Natural killer cell (primary cell): ENCODE results near the gene NCOA1. TPM values are rescaled to one million over a fixed set of nuclear protein-coding genes. Genes with fewer than 3 reads are reported as not detected.

Experiments
- ATAC-seq, 3 donors: fragments of 150-1000 bp in 2 of 3; fragments of 200-7000 bp in 1 of 3; cut with Tn5 transposase; 1 replicate in 1 of 3; 2 replicates in 2 of 3; pipeline ENCODE4 v1.10.0; 2021; ENCODE audit warnings: mild to moderate bottlenecking in 2 of 3, moderate library complexity in 2 of 3
- DNase-seq, 2 donors: peaks; one replicate each; pipeline versions ENCODE4 v3.0.0 to v3.0.0-alpha.2; 2013 to 2021; ENCODE audit warnings: mixed read lengths in 1 of 2
- H3K27ac ChIP-seq: one replicate; pipeline ENCODE4 v1.5.1; 2013; ENCODE audit warnings: mild to moderate bottlenecking, low read length
- H3K27me3 ChIP-seq: one replicate; pipeline ENCODE4 v1.6.1; 2013; ENCODE audit warnings: low read length; ENCODE audit not compliant: control insufficient read depth, insufficient read depth
- H3K36me3 ChIP-seq: one replicate; pipeline ENCODE4 v1.6.1; 2013; ENCODE audit warnings: low read length; ENCODE audit not compliant: control insufficient read depth, insufficient read depth
- H3K4me1 ChIP-seq: one replicate; pipeline ENCODE4 v1.6.1; 2013; ENCODE audit warnings: low read length; ENCODE audit not compliant: control insufficient read depth, insufficient read depth
- H3K4me3 ChIP-seq: one replicate; pipeline ENCODE4 v1.5.1; 2013; ENCODE audit warnings: low read length
- H3K9me3 ChIP-seq: one replicate; pipeline ENCODE4 v1.6.1; 2013; ENCODE audit warnings: low read length; ENCODE audit not compliant: control insufficient read depth, insufficient read depth
- H3K27ac Mint-ChIP-seq, 2 donors: one replicate each; pipeline ENCODE4 v1.8.0; 2022; ENCODE audit warnings: mild to moderate bottlenecking in 2 of 2, mixed read lengths in 2 of 2, moderate library complexity in 1 of 2
- H3K27me3 Mint-ChIP-seq, 2 donors: one replicate each; pipeline ENCODE4 v1.8.0; 2022; ENCODE audit warnings: low read depth in 2 of 2, mixed read lengths in 2 of 2
- H3K36me3 Mint-ChIP-seq: one replicate; pipeline ENCODE4 v1.8.0; 2022; ENCODE audit warnings: mixed read lengths
- H3K4me1 Mint-ChIP-seq, 2 donors: one replicate each; pipeline ENCODE4 v1.8.0; 2022; ENCODE audit warnings: mixed read lengths in 2 of 2
- H3K4me3 Mint-ChIP-seq: one replicate; pipeline ENCODE4 v1.8.0; 2022; ENCODE audit warnings: mild to moderate bottlenecking, moderate library complexity, mixed read lengths
- H3K9me3 Mint-ChIP-seq, 2 donors: one replicate each; pipeline ENCODE4 v1.8.0; 2022; ENCODE audit warnings: mixed read lengths in 2 of 2
- CTCF ChIP-seq: fragments of 200-600 bp; IDR thresholded peaks from one replicate; pipeline ENCODE4 v1.8.0; 2022; ENCODE audit warnings: antibody characterized with exemption
- WGBS: methylation state at CpG from one replicate; pipeline ENCODE4 v1.1.7; 2013; ENCODE audit warnings: missing lambda C conversion rate; ENCODE audit not compliant: insufficient coverage; 5-methylcytosine and 5-hydroxymethylcytosine counted together
- intact Hi-C: fragments of 100-400 bp; cut with micrococcal nuclease; formaldehyde crosslinking; loops from one replicate; pipeline ENCODE4 v1.14.2; 2022
- total RNA-seq, 4 donors: library from RNA; stranded (reverse); fragments of 120-200 nt in 1 of 4; gene quantifications; one replicate each; pipeline versions ENCODE4 v1.2.3 to v1.2.4, GENCODE V29; 2013 to 2022

The NCOA1 gene
- total RNA-seq, 3 donors from 2014 or later (not counting 1 experiment from before 2014, with no cell fraction given), result 122 to 149 (median 124) TPM

GRCh38 chr2:24485197-24485596 lies 5.9 kb upstream of the NCOA1 start:
- 100% methylated on average over 1 of the region's 3 CpGs for WGBS
- Histone ChIP-seq H3K4me3 (no peak overlapping the region), H3K36me3 (no peaks in the 10 kb centered on the region), H3K4me1 (peaks cover 7% of the 10 kb centered on the region), H3K27me3 (no peaks in the 10 kb centered on the region), H3K27ac (no peak overlapping the region), H3K9me3 (no peaks in the 10 kb centered on the region)
- Mint-ChIP-seq H3K4me3 (no peak overlapping the region), H3K27ac (no peak overlapping the region), H3K27me3 (peaks cover 0 to 4% of the 10 kb centered on the region in 2 donors), H3K36me3 (no peaks in the 10 kb centered on the region), H3K9me3 (no peaks in the 10 kb centered on the region), H3K4me1 (peaks cover 12% of the 10 kb centered on the region in 2 donors)
- DNase-seq (no peak), ATAC-seq (no peak)
- intact Hi-C loops, result no loop called here
- TF ChIP-seq CTCF, result no peak

GRCh38 chr2:24486636-24487205 lies 4.3 kb upstream of the NCOA1 start:
- Mint-ChIP-seq H3K4me3 (no peak overlapping the region), H3K4me1 (peaks cover 18% of the 10 kb centered on the region in 2 donors), H3K27me3 (peaks cover 0 to 2% of the 10 kb centered on the region in 2 donors), H3K27ac (no peak overlapping the region), H3K9me3 (no peaks in the 10 kb centered on the region), H3K36me3 (no peaks in the 10 kb centered on the region)
- Histone ChIP-seq H3K9me3 (no peaks in the 10 kb centered on the region), H3K36me3 (no peaks in the 10 kb centered on the region), H3K27ac (no peak overlapping the region), H3K4me1 (peaks cover 12% of the 10 kb centered on the region), H3K4me3 (no peak overlapping the region), H3K27me3 (no peaks in the 10 kb centered on the region)
- intact Hi-C loops, result no loop called here
- WGBS, result 71% methylated on average over 1 of the region's 3 CpGs
- no peak for ATAC-seq
- no peak for DNase-seq
- no peak for TF ChIP-seq CTCF

- 81% methylated on average over 14 of the region's 14 CpGs for WGBS
- H3K27me3 ChIP-seq, result no peaks in the 10 kb centered on the region
- Mint-ChIP-seq H3K4me1 (peaks cover 43 to 44% of the 10 kb centered on the region in 2 donors), H3K36me3 (no peaks in the 10 kb centered on the region), H3K4me3 (peak overlapping the region; percentile 97), H3K27ac (peak overlapping the region; percentile 89 to 99), H3K27me3 (no peaks in the 10 kb centered on the region), H3K9me3 (no peaks in the 10 kb centered on the region)
- peak in 1 of 2 donors; percentile 37 for DNase-seq
- H3K36me3 ChIP-seq, result no peaks in the 10 kb centered on the region
- H3K9me3 ChIP-seq, result no peaks in the 10 kb centered on the region
- no peak for TF ChIP-seq CTCF
- ATAC-seq, result no peak
- H3K4me1 ChIP-seq, result peaks cover 20% of the 10 kb centered on the region
- intact Hi-C loops, result loop anchor here (5.0 to 10.0 kb wide), 2 partner anchors 98 to 245 kb away; no protein-coding TSS in a partner anchor
- H3K27ac ChIP-seq, result peak overlapping the region; percentile 80
- H3K4me3 ChIP-seq, result no peak overlapping the region
Measured at GRCh38 chr2:24489465-24490180, 1.4 kb upstream of the NCOA1 start.
